ENCODE data around the gene MAP3K2.

GRCh38 chr2:127310980-127311379, 76.8 kb downstream of the MAP3K2 start:
- TF ChIP-seq EZH2 (IDR thresholded peaks at IDR 0.05; ENCODE audit: borderline replicate concordance, low read depth, low read length, poor library complexity, severe bottlenecking), result no peak
- no peak for TF ChIP-seq CTCF (conservative IDR thresholded peaks at IDR 0.05; ENCODE audit: low read depth, low read length)

Data from A673 (cell line).